ENCODE results near the gene NEU4. TPM values are rescaled to one million over a fixed set of nuclear protein-coding genes. Genes with fewer than 3 reads are reported as not detected.
"Not testable (repeated sequence)": the region's sequence is repeated elsewhere in the genome, so short reads cannot be mapped to it uniquely, and the experiment has no call there.

The NEU4 gene, protein sequence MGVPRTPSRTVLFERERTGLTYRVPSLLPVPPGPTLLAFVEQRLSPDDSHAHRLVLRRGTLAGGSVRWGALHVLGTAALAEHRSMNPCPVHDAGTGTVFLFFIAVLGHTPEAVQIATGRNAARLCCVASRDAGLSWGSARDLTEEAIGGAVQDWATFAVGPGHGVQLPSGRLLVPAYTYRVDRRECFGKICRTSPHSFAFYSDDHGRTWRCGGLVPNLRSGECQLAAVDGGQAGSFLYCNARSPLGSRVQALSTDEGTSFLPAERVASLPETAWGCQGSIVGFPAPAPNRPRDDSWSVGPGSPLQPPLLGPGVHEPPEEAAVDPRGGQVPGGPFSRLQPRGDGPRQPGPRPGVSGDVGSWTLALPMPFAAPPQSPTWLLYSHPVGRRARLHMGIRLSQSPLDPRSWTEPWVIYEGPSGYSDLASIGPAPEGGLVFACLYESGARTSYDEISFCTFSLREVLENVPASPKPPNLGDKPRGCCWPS
- total RNA-seq: not detected
- long read RNA-seq: 0 reads

DNA sequence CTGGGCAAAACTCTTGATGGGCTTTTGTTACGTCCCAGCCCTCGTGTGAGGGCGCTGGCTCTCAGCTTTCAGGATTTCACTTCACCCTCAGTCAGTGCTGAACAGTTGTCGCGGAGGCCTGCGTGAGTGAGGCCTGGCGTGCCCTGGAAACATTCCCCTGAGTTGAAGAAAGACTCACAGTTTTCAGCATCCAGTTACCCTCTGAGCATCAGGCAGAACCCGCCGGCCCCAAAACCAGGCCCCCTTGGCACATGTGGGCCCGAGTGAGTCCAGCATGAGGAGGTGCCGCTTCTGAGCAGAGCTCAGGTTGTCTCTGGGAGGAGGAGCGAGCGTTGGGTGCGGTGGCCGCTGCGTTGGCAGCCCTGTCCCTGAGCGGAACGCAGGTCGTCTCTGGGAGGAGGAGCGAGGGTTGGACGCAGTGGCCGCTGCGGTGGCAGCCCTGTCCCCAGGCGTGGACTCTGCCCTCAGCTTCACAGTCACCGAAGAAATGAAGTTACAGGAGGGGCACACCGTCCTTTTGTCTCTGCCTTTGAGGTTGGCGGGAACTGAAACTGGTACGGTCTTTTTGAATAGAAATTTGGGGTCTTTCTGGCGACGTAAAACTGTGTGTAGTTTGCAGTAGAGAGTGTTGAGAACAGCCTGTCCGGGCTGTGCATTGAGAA is at the start of gene NEU4:
TSS of gene NEU4 (plus strand) at position 473 of the 662 bp plus-strand sequence. CDS start 5,292 bp downstream, outside the sequence.
- H3K36me3 ChIP-seq: no peaks in the 10 kb centered on the region
- no peaks in the 10 kb centered on the region for H3K9me3 ChIP-seq (replicated peaks)
- H3K4me3 ChIP-seq: no peak within 1 kb of the TSS
- TF ChIP-seq, protein P1, sequence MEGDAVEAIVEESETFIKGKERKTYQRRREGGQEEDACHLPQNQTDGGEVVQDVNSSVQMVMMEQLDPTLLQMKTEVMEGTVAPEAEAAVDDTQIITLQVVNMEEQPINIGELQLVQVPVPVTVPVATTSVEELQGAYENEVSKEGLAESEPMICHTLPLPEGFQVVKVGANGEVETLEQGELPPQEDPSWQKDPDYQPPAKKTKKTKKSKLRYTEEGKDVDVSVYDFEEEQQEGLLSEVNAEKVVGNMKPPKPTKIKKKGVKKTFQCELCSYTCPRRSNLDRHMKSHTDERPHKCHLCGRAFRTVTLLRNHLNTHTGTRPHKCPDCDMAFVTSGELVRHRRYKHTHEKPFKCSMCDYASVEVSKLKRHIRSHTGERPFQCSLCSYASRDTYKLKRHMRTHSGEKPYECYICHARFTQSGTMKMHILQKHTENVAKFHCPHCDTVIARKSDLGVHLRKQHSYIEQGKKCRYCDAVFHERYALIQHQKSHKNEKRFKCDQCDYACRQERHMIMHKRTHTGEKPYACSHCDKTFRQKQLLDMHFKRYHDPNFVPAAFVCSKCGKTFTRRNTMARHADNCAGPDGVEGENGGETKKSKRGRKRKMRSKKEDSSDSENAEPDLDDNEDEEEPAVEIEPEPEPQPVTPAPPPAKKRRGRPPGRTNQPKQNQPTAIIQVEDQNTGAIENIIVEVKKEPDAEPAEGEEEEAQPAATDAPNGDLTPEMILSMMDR (IDR thresholded peaks at IDR 0.05; ENCODE audit: borderline replicate concordance): no peak
- peak; percentile 11 for DNase-seq
- H3K4me1 ChIP-seq: peaks cover 38% of the 10 kb centered on the region
- H3K27ac ChIP-seq (replicated peaks): peak within 1 kb of the TSS; percentile 92
- intact Hi-C loops (cut with micrococcal nuclease): no loop called here
- peaks cover 11% of the 10 kb centered on the region for H3K27me3 ChIP-seq (ENCODE audit: low read depth)

DNA sequence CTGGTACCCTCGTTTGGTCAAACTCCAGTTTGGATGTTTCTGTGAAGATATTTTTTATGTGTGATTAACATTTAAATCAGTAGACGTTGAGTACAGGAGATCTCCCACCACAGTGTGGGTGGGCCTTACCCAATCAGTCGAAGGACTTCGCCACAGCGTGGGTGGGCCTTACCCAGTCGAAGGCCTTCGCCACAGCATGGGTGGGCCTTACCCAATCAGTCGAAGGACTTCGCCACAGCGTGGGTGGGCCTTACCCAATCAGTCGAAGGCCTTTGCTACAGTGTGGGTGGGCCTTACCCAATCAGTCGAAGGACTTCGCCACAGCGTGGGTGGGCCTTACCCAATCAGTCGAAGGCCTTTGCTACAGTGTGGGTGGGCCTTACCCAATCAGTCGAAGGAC is 49.1 kb upstream of the NEU4 start:
- intact Hi-C loops (cut with micrococcal nuclease); H3K4me1 ChIP-seq; H3K27ac ChIP-seq (replicated peaks); H3K4me3 ChIP-seq; DNase-seq; H3K9me3 ChIP-seq (replicated peaks); H3K27me3 ChIP-seq (ENCODE audit: low read depth): not testable (repeated sequence)
- peaks cover 37% of the 10 kb centered on the region for H3K36me3 ChIP-seq

DNA sequence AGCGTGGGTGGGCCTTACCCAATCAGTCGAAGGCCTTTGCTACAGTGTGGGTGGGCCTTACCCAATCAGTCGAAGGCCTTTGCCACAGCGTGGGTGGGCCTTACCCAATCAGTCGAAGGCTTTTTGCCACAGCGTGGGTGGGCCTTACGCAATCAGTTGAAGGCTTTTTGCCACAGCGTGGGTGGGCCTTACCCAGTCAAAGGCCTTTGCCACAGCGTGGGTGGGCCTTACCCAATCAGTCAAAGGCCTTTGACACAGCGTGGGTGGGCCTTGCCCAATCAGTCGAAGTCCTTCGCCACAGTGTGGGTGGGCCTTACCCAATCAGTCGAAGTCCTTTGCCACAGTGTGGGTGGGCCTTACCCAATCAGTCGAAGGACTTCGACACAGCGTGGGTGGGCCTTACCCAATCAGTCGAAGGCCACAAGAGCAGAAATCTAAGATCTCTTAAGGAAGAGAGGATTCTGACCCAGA is 48.7 kb upstream of the NEU4 start:
- peaks cover 35% of the 10 kb centered on the region for H3K36me3 ChIP-seq

DNA sequence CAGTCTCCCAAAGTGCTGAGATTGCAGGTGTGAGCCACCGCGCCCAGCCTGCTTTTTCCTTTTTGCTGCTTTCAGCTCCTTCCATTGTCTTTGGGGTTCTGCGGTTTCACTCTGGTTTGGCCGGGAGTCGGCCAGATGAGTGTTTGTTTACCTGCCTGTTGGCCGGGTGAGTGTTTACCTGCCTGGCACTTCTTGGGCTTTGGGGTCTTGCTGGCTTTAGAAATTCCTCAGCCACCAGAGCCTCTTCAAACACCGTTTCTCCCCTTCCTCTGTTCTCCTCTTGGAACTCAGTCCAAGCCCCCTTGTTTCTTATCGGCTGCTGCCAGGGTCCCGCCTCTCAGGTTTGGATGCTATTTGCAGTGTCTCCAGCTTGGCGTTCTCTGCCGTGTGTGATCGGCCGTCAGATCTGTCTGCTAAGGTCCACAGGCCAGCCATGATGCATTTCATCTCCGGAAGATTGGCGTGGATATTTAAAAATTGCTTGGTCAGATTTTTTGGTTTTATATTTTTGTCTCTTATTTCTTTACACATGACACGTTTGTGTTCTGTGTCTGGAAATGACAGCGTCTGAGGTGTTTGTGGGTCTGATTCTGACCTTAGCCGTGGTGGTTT is 46.6 kb upstream of the NEU4 start:
- intact Hi-C loops (cut with micrococcal nuclease): no loop called here
- Histone ChIP-seq H3K27me3 (ENCODE audit: low read depth) (no peaks in the 10 kb centered on the region), H3K9me3 (replicated peaks) (peaks cover 4% of the 10 kb centered on the region), H3K4me3 (no peak overlapping the region), H3K27ac (replicated peaks) (no peak overlapping the region), H3K36me3 (peaks cover 22% of the 10 kb centered on the region), H3K4me1 (no peaks in the 10 kb centered on the region)
- peak; percentile 4 for DNase-seq
- TF ChIP-seq, protein P1 (IDR thresholded peaks at IDR 0.05; ENCODE audit: borderline replicate concordance): no peak

More for the DNA sequence above, 48.7 kb upstream of the NEU4 start:
- intact Hi-C loops (cut with micrococcal nuclease): no loop called here
- peak; percentile 2 for DNase-seq
- Histone ChIP-seq H3K4me1 (no peaks in the 10 kb centered on the region), H3K9me3 (replicated peaks) (peaks cover 4% of the 10 kb centered on the region), H3K27me3 (ENCODE audit: low read depth) (no peaks in the 10 kb centered on the region), H3K27ac (replicated peaks) (no peak overlapping the region), H3K4me3 (no peak overlapping the region)
- TF ChIP-seq, protein P1 (IDR thresholded peaks at IDR 0.05; ENCODE audit: borderline replicate concordance): no peak

DNA sequence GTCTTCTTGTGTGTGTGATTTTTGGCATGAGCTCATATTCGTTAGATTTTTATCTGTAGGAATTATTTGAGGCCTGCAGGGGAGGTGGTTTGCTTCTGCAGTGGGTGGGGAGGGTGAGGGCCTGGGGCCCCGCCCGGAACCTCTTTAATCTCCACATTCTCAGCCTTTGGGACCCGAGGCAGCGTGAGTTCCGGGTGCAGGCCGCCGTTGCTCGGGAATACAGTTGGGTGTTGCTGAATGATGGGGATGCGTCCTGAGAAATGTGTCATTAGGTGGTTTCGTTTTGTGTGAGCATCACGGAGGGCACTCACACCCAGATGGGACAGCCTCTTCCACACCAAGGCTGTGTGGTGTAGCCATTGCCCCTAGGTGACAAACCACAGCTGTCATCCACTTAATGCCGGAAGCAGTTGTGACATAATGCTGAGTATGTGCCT is 46.0 kb upstream of the NEU4 start:
- H3K36me3 ChIP-seq: peaks cover 22% of the 10 kb centered on the region
- H3K4me3 ChIP-seq: no peak overlapping the region
- TF ChIP-seq, protein P1 (IDR thresholded peaks at IDR 0.05; ENCODE audit: borderline replicate concordance): no peak
- no peaks in the 10 kb centered on the region for H3K27me3 ChIP-seq (ENCODE audit: low read depth)
- peak; percentile 9 for DNase-seq
- H3K27ac ChIP-seq (replicated peaks): no peak overlapping the region
- intact Hi-C loops (cut with micrococcal nuclease): no loop called here
- H3K9me3 ChIP-seq (replicated peaks): peaks cover 4% of the 10 kb centered on the region
- H3K4me1 ChIP-seq: no peaks in the 10 kb centered on the region

Data from left ventricle myocardium inferior (tissue), 1 donor.